SU-DHL-6 (cell line): ENCODE data around the gene IL10RA.

Experiments
- H2AFZ ChIP-seq: fragments of 200-600 bp; sonication (generic); 2 replicates; pipeline ENCODE4 v1.6.1; 2014; ENCODE audit warnings: low read depth, mild to moderate bottlenecking, moderate library complexity, mixed read lengths, antibody characterized with exemption, low read length; ENCODE audit not compliant: severe bottlenecking
- H3F3A ChIP-seq: fragments of 200-600 bp; shearing (Covaris generic); 2 replicates; pipeline ENCODE4 v1.6.0; 2016; ENCODE audit warnings: antibody characterized with exemption, mild to moderate bottlenecking; ENCODE audit not compliant: insufficient read depth
- H3K27ac ChIP-seq: fragments of 200-600 bp; sonication (generic); 2 replicates; pipeline ENCODE4 v1.5.1; 2016; ENCODE audit warnings: low read depth, mild to moderate bottlenecking, low read length, moderate library complexity, mixed read lengths
- H3K27me3 ChIP-seq: fragments of 200-600 bp; sonication (generic), shearing (Covaris generic); 2 replicates; pipeline ENCODE4 v1.6.0; 2014; ENCODE audit warnings: mild to moderate bottlenecking, low read length
- H3K36me3 ChIP-seq: fragments of 200-600 bp; sonication (generic); 2 replicates; pipeline ENCODE4 v1.6.1; 2014; ENCODE audit warnings: mild to moderate bottlenecking, low read length, mixed read lengths
- H3K4me2 ChIP-seq: fragments of 300-600, 200-600 bp; shearing (Covaris generic), sonication (generic); 2 replicates; pipeline ENCODE4 v1.6.0; 2014; ENCODE audit warnings: low read length, low read depth, mild to moderate bottlenecking; ENCODE audit not compliant: poor library complexity, severe bottlenecking
- H3K4me3 ChIP-seq: fragments of 200-600 bp; sonication (generic); 2 replicates; pipeline ENCODE4 v1.5.1; 2014; ENCODE audit warnings: antibody characterized with exemption, low read length, mild to moderate bottlenecking, mixed read lengths; ENCODE audit not compliant: insufficient read depth, poor library complexity, severe bottlenecking
- H3K79me2 ChIP-seq: fragments of 200-600 bp; sonication (generic); 2 replicates; pipeline ENCODE4 v1.6.1; 2014; ENCODE audit warnings: mild to moderate bottlenecking, low read length, moderate library complexity; ENCODE audit not compliant: insufficient read depth
- H3K9ac ChIP-seq: fragments of 200-600 bp; sonication (generic); 2 replicates; pipeline ENCODE4 v1.7.0; 2014; ENCODE audit warnings: mild to moderate bottlenecking, low read length
- H3K9me2 ChIP-seq: fragments of 200-600 bp; sonication (generic); replicated peaks from 2 replicates; pipeline ENCODE4 v1.6.1; 2014; ENCODE audit warnings: low read length; ENCODE audit not compliant: insufficient read depth
- H3K9me3 ChIP-seq: fragments of 200-600 bp; sonication (generic); 2 replicates; pipeline ENCODE4 v1.6.1; 2014; ENCODE audit warnings: low read length, mixed read lengths; ENCODE audit not compliant: insufficient read depth
- H4K20me1 ChIP-seq: fragments of 200-600 bp; sonication (generic); 2 replicates; pipeline ENCODE4 v1.6.1; 2014; ENCODE audit warnings: low read depth, mild to moderate bottlenecking, antibody characterized with exemption, low read length, moderate library complexity, mixed read lengths
- CTCF ChIP-seq: fragments of 200-600 bp; sonication (generic); IDR thresholded peaks from one replicate; pipeline ENCODE4 v1.5.1; 2017; ENCODE audit warnings: antibody characterized with exemption, mild to moderate bottlenecking, low read length, moderate library complexity; ENCODE audit not compliant: insufficient read depth, poor library complexity, severe bottlenecking
- EZH2phosphoT487 ChIP-seq: fragments of 200-600 bp; sonication (generic), shearing (Covaris generic); conservative IDR thresholded peaks from 2 replicates; pipeline ENCODE4 v1.6.1; 2018; ENCODE audit warnings: mild to moderate bottlenecking, antibody characterized with exemption, low read length, moderate library complexity, mixed read lengths

The IL10RA gene

GRCh38 chr11:118003456-118003855, 17.3 kb downstream of the IL10RA start:
- no peak overlapping the region for H3K4me2 ChIP-seq
- H3K36me3 ChIP-seq, result no peaks in the 10 kb centered on the region
- H3K4me3 ChIP-seq, result no peak overlapping the region
- no peak overlapping the region for H2AFZ ChIP-seq
- H3K27me3 ChIP-seq, result no peaks in the 10 kb centered on the region
- H3K27ac ChIP-seq, result peak overlapping the region; percentile 12; the same call in 1 of the 2 replicates
- no peak for TF ChIP-seq EZH2phosphoT487
- no peak for TF ChIP-seq CTCF
- no peaks in the 10 kb centered on the region for H3K9me3 ChIP-seq
- H3F3A ChIP-seq, result peaks cover 32% of the 10 kb centered on the region
- no peaks in the 10 kb centered on the region for H3K79me2 ChIP-seq
- H3K9me2 ChIP-seq, result no peaks in the 10 kb centered on the region
- no peak overlapping the region for H3K9ac ChIP-seq
- no peaks in the 10 kb centered on the region for H4K20me1 ChIP-seq

DNA sequence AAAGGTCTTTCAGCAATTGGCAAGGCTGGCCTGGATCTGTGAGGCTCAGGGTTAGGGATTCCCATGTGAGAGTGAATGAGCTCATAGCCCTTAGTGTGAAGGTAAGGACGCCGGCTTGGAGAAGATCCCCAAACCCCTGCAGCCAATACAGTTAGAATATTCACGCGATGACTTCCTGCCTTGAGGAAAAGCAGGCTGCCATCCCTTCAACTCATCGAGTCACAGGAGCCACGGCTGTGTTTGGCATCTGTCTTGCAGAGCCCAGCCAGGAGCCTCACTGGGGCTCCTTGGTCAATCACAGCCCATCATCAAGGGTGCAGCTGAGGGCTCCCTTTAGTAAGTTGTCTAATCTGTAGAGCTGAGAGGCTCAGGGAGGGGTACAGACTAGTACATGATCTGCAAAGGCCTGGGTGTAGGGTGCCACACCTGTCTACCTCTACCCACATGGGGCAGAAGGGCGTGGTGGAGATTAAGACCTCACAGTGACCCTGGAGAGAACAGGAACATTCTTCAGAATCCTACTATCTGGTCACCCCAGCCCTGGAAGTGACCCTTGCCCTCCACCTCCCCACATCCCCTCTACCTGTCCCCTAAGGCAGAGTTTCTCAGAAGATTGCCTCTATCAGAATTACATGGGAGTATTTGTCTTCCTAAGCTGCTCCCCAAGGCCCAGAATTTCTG, 18.5 kb downstream of the IL10RA start:
- Histone ChIP-seq H3K79me2 (no peaks in the 10 kb centered on the region), H3F3A (peaks cover 44% of the 10 kb centered on the region), H3K36me3 (no peaks in the 10 kb centered on the region), H3K4me2 (no peak overlapping the region), H3K9ac (no peak overlapping the region), H3K9me2 (no peaks in the 10 kb centered on the region), H3K27ac (no peak overlapping the region), H3K27me3 (no peaks in the 10 kb centered on the region), H3K9me3 (no peaks in the 10 kb centered on the region), H3K4me3 (no peak overlapping the region), H2AFZ (no peak overlapping the region), H4K20me1 (no peaks in the 10 kb centered on the region)
- no peak for TF ChIP-seq CTCF
- TF ChIP-seq EZH2phosphoT487, result no peak

DNA sequence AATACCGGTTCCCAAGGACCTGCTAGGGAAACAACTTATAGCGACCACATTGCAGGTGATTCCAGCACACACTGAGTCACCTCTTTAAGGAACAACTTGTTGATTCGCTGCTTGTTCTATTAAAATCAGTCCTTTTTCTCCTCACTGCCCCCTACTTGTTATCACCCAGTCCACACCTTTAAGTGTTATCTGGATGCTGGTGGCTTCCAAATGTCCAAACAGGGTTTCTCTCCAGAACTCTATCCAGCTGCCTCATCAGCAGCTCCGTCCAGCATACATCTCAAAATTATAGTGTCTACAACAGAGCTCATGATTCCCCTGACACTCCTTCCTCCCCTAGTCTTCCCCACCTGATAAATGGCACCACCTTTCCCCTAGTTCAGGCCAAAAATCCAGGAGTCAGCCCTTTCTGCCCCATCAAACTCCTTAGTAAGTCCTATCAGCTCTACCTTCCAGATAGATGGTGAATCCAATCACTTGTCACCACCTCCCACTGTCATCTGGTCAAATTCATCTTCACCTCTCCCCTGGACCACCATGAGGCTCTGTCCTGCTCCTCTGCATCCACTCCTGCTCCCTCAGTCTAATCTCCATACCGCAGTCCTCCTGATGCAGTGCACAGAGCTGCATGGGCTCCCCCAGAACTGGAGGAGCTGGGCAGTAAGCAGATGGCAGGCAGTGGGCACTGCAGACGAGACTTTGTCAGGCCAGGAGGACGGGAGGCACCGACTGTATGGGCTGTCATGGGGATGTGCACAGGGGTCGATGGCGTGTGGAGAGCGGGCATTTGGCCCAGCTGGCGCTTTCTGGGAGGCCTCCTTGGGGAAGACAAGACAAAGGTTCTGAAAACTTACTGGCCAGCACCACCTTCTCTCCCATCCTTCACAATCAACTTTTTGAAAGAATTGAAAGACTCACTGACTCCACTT, 19.3 kb downstream of the IL10RA start:
- Histone ChIP-seq H3K79me2 (no peaks in the 10 kb centered on the region), H3K36me3 (no peaks in the 10 kb centered on the region), H2AFZ (no peak overlapping the region), H3K9me2 (no peaks in the 10 kb centered on the region), H3K27ac (peak overlapping the region; percentile 98), H3K9ac (peak overlapping the region; percentile 68; the same call in 1 of the 2 replicates), H4K20me1 (no peaks in the 10 kb centered on the region), H3K4me2 (peak overlapping the region; percentile 74), H3K9me3 (no peaks in the 10 kb centered on the region), H3K4me3 (no peak overlapping the region), H3F3A (peaks cover 52% of the 10 kb centered on the region), H3K27me3 (no peaks in the 10 kb centered on the region)
- TF ChIP-seq EZH2phosphoT487 (no peak), CTCF (no peak)
